ENCODE results near the gene FLOT2.
"Not testable (repeated sequence)": the region's sequence is repeated elsewhere in the genome, so short reads cannot be mapped to it uniquely, and the experiment has no call there.

FLOT2 gene

GRCh38 chr17:28903546-28903841 is 6.0 kb upstream of the FLOT2 start:
- not testable (repeated sequence) for H3K4me1 ChIP-seq (ENCODE audit: control insufficient read depth, insufficient read depth, low read length); H3K27me3 ChIP-seq (ENCODE audit: control insufficient read depth, insufficient read depth, low read length); H3K9me3 ChIP-seq (ENCODE audit: control insufficient read depth, insufficient read depth, low read length); H3K4me3 ChIP-seq (ENCODE audit: low read depth, low read length); H3K9ac ChIP-seq (ENCODE audit: low read depth, low read length)
- H3K36me3 ChIP-seq (ENCODE audit: control insufficient read depth, insufficient read depth, low read length): peaks cover 47% of the 10 kb centered on the region
- peak overlapping the region; percentile 39 for H3K27ac ChIP-seq (ENCODE audit: low read depth, low read length)

GRCh38 chr17:28902819-28903545 is 5.4 kb upstream of the FLOT2 start, which contains the start of gene DHRS13:
TSS of gene DHRS13 (minus strand) at chr17:28903079. CDS start at chr17:28902944, 135 bp downstream.
- H3K36me3 ChIP-seq (ENCODE audit: control insufficient read depth, insufficient read depth, low read length): peaks cover 42% of the 10 kb centered on the region
- H3K9me3 ChIP-seq (ENCODE audit: control insufficient read depth, insufficient read depth, low read length): no peaks in the 10 kb centered on the region
- no peaks in the 10 kb centered on the region for H3K27me3 ChIP-seq (ENCODE audit: control insufficient read depth, insufficient read depth, low read length)
- H3K27ac ChIP-seq (ENCODE audit: low read depth, low read length): peak within 1 kb of the TSS; percentile 83
- peaks cover 11% of the 10 kb centered on the region for H3K4me1 ChIP-seq (ENCODE audit: control insufficient read depth, insufficient read depth, low read length)
- peak within 1 kb of the TSS; percentile 81 for H3K4me3 ChIP-seq (ENCODE audit: low read depth, low read length)
- peak within 1 kb of the TSS; percentile 68 for H3K9ac ChIP-seq (ENCODE audit: low read depth, low read length)

- H3K36me3 ChIP-seq (ENCODE audit: control insufficient read depth, insufficient read depth, low read length): peaks cover 34% of the 10 kb centered on the region
- no peaks in the 10 kb centered on the region for H3K9me3 ChIP-seq (ENCODE audit: control insufficient read depth, insufficient read depth, low read length)
- peaks cover 15% of the 10 kb centered on the region for H3K4me1 ChIP-seq (ENCODE audit: control insufficient read depth, insufficient read depth, low read length)
- H3K9ac ChIP-seq (ENCODE audit: low read depth, low read length): peak overlapping the region; percentile 68
- H3K4me3 ChIP-seq (ENCODE audit: low read depth, low read length): peak overlapping the region; percentile 81
- peak overlapping the region; percentile 83 for H3K27ac ChIP-seq (ENCODE audit: low read depth, low read length)
- H3K27me3 ChIP-seq (ENCODE audit: control insufficient read depth, insufficient read depth, low read length): no peaks in the 10 kb centered on the region
Observed at GRCh38 chr17:28901866-28902818, 4.6 kb upstream of the FLOT2 start.

- Histone ChIP-seq H3K9me3 (ENCODE audit: control insufficient read depth, insufficient read depth, low read length) (no peaks in the 10 kb centered on the region), H3K36me3 (ENCODE audit: control insufficient read depth, insufficient read depth, low read length) (peaks cover 24% of the 10 kb centered on the region), H3K27me3 (ENCODE audit: control insufficient read depth, insufficient read depth, low read length) (no peaks in the 10 kb centered on the region), H3K4me3 (ENCODE audit: low read depth, low read length) (no peak overlapping the region; the same call in 1 of the 2 replicates), H3K27ac (ENCODE audit: low read depth, low read length) (no peak overlapping the region), H3K4me1 (ENCODE audit: control insufficient read depth, insufficient read depth, low read length) (peaks cover 19% of the 10 kb centered on the region), H3K9ac (ENCODE audit: low read depth, low read length) (no peak overlapping the region)
Observed at GRCh38 chr17:28900986-28901726, 3.6 kb upstream of the FLOT2 start.

GRCh38 chr17:28899212-28899815 is 1.8 kb upstream of the FLOT2 start:
- H3K9ac ChIP-seq (ENCODE audit: low read depth, low read length): no peak overlapping the region
- peaks cover 25% of the 10 kb centered on the region for H3K4me1 ChIP-seq (ENCODE audit: control insufficient read depth, insufficient read depth, low read length)

GRCh38 chr17:28898527-28898955 is 1.0 kb upstream of the FLOT2 start:
- H3K9me3 ChIP-seq (ENCODE audit: control insufficient read depth, insufficient read depth, low read length): no peaks in the 10 kb centered on the region
- no peak overlapping the region for H3K4me3 ChIP-seq (ENCODE audit: low read depth, low read length)
- H3K27me3 ChIP-seq (ENCODE audit: control insufficient read depth, insufficient read depth, low read length): no peaks in the 10 kb centered on the region
- H3K4me1 ChIP-seq (ENCODE audit: control insufficient read depth, insufficient read depth, low read length): peaks cover 25% of the 10 kb centered on the region
- H3K9ac ChIP-seq (ENCODE audit: low read depth, low read length): no peak overlapping the region
- H3K27ac ChIP-seq (ENCODE audit: low read depth, low read length): no peak overlapping the region
- peaks cover 14% of the 10 kb centered on the region for H3K36me3 ChIP-seq (ENCODE audit: control insufficient read depth, insufficient read depth, low read length)

More at GRCh38 chr17:28899212-28899815, 1.8 kb upstream of the FLOT2 start:
- Histone ChIP-seq H3K9me3 (ENCODE audit: control insufficient read depth, insufficient read depth, low read length) (no peaks in the 10 kb centered on the region), H3K4me3 (ENCODE audit: low read depth, low read length) (no peak overlapping the region), H3K27ac (ENCODE audit: low read depth, low read length) (no peak overlapping the region), H3K36me3 (ENCODE audit: control insufficient read depth, insufficient read depth, low read length) (peaks cover 14% of the 10 kb centered on the region), H3K27me3 (ENCODE audit: control insufficient read depth, insufficient read depth, low read length) (no peaks in the 10 kb centered on the region)

GRCh38 chr17:28897769-28898526 is 415 bp upstream of the FLOT2 start:
- peaks cover 22% of the 10 kb centered on the region for H3K4me1 ChIP-seq (ENCODE audit: control insufficient read depth, insufficient read depth, low read length)
- no peaks in the 10 kb centered on the region for H3K9me3 ChIP-seq (ENCODE audit: control insufficient read depth, insufficient read depth, low read length)
- H3K36me3 ChIP-seq (ENCODE audit: control insufficient read depth, insufficient read depth, low read length): peaks cover 14% of the 10 kb centered on the region
- no peak overlapping the region for H3K9ac ChIP-seq (ENCODE audit: low read depth, low read length)
- no peaks in the 10 kb centered on the region for H3K27me3 ChIP-seq (ENCODE audit: control insufficient read depth, insufficient read depth, low read length)
- H3K4me3 ChIP-seq (ENCODE audit: low read depth, low read length): peak overlapping the region; percentile 80
- H3K27ac ChIP-seq (ENCODE audit: low read depth, low read length): peak overlapping the region; percentile 88

- Histone ChIP-seq H3K4me3 (ENCODE audit: low read depth, low read length) (peak overlapping the region; percentile 80), H3K4me1 (ENCODE audit: control insufficient read depth, insufficient read depth, low read length) (peaks cover 16% of the 10 kb centered on the region), H3K27me3 (ENCODE audit: control insufficient read depth, insufficient read depth, low read length) (no peaks in the 10 kb centered on the region), H3K9me3 (ENCODE audit: control insufficient read depth, insufficient read depth, low read length) (no peaks in the 10 kb centered on the region), H3K36me3 (ENCODE audit: control insufficient read depth, insufficient read depth, low read length) (peaks cover 14% of the 10 kb centered on the region), H3K27ac (ENCODE audit: low read depth, low read length) (peak overlapping the region; percentile 88), H3K9ac (ENCODE audit: low read depth, low read length) (peak overlapping the region; percentile 69; the same call in 1 of the 2 replicates)
Observed at GRCh38 chr17:28896491-28896883, 1.0 kb downstream of the FLOT2 start.

GRCh38 chr17:28895794-28896447 is 1.6 kb downstream of the FLOT2 start:
- no peaks in the 10 kb centered on the region for H3K9me3 ChIP-seq (ENCODE audit: control insufficient read depth, insufficient read depth, low read length)
- H3K9ac ChIP-seq (ENCODE audit: low read depth, low read length): no peak overlapping the region
- H3K4me1 ChIP-seq (ENCODE audit: control insufficient read depth, insufficient read depth, low read length): peaks cover 16% of the 10 kb centered on the region
- H3K36me3 ChIP-seq (ENCODE audit: control insufficient read depth, insufficient read depth, low read length): peaks cover 14% of the 10 kb centered on the region
- H3K27ac ChIP-seq (ENCODE audit: low read depth, low read length): no peak overlapping the region
- H3K4me3 ChIP-seq (ENCODE audit: low read depth, low read length): peak overlapping the region; percentile 80
- H3K27me3 ChIP-seq (ENCODE audit: control insufficient read depth, insufficient read depth, low read length): no peaks in the 10 kb centered on the region

Data from HUES48 (cell line).